SU-DHL-6 (cell line): ENCODE data around the gene OR52I2.

Experiments used
- CTCF ChIP-seq: fragments of 200-600 bp; sonication (generic); IDR thresholded peaks from one replicate; pipeline ENCODE4 v1.5.1; 2017; ENCODE audit warnings: antibody characterized with exemption, mild to moderate bottlenecking, low read length, moderate library complexity; ENCODE audit not compliant: insufficient read depth, poor library complexity, severe bottlenecking
- EZH2phosphoT487 ChIP-seq: fragments of 200-600 bp; sonication (generic), shearing (Covaris generic); conservative IDR thresholded peaks from 2 replicates; pipeline ENCODE4 v1.6.1; 2018; ENCODE audit warnings: mild to moderate bottlenecking, antibody characterized with exemption, low read length, moderate library complexity, mixed read lengths

DNA sequence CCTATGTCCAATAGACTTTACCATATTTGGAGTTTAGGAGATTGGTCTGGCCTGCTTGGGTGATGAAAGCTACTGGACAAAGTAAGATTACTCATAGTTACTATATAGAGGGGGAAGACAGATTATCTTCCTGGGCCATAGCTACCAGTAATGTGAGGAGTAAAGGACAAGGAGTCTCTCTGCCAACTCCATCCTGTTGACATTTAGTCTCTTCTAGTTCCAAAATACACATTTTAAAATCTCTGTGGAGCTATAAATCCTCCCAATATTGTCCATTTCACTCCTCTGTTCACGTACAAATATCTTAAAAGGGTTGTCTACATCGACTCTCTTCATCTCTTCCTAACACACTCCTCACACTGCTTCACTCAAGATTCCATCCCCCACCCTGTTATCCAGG is 54.6 kb downstream of the OR52I2 start:
- TF ChIP-seq CTCF (no peak), EZH2phosphoT487 (no peak)
